ENCODE results near the gene POLR2A.

The POLR2A gene

DNA sequence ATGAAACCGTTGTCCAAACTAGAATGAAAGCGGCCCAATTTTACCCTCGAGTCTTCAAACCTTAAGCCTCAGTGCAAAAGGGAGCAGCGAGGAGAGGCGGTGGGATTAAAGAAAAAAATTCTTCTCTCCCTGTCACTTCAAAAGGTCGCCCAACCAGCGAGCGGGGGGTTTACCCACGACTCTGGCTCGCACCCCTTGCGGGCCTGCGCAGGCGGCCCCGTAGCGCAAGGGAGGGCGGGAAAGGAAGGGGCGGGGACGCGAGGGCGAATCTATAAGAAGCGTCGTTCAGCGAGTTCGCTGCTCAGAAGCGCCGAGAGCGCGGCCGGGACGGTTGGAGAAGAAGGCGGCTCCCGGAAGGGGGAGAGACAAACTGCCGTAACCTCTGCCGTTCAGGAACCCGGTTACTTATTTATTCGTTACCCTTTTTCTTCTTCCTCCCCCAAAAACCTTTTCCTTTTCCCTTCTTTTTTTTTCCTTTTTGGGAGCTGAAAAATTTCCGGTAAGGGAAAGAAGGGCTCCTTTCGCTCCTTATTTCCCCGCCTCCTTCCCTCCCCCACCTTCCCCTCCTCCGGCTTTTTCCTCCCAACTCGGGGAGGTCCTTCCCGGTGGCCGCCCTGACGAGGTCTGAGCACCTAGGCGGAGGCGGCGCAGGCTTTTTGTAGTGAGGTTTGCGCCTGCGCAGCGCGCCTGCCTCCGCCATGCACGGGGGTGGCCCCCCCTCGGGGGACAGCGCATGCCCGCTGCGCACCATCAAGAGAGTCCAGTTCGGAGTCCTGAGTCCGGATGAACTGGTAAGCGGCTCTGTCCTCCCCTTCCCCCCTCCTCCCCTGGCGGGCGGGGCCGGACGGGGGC is at the start of gene POLR2A:
Gene POLR2A, plus strand, starts transcription at position 300 of the 852 bp plus-strand sequence.
- peak; percentile 70 to 100 (median 98) for DNase-seq

DNA sequence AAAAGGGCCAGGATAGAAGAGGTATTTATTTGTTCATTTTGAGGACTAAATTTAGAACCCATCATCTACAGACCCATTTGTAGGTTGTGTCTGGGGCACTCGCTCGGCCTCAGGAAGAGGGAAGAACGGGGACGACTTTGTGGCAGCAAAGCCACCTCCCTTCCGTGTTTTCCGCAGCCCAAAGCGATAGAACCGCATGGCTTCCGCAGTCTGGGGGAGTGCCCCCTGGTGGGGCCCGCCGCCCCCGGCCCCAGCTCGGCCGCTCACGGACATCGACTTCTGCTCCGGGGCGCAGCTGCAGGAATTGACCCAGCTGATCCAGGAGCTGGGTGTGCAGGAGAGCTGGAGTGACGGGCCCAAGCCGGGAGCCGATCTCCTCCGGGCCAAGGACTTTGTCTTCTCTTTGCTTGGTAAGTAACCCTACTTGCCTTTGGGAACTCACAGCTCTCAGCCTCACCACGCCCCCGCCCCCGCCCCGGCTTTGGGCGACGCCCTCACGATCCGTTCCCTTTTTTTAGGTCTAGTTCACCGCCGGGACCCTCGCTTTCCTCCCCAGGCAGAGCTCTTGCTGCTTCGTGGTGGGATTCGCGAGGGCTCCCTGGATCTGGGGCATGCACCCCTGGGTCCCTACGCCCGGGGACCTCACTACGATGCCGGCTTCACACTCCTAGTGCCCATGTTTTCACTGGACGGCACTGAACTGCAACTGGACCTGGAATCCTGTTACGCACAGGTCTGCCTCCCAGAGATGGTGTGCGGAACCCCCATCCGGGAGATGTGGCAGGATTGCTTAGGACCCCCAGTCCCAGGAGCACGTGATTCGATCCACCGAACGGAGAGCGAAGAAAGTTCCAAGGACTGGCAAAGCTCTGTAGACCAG is 48.2 kb upstream of the POLR2A start:
- peak in 2 of 56 donors; percentile 24 to 25 for DNase-seq

DNA sequence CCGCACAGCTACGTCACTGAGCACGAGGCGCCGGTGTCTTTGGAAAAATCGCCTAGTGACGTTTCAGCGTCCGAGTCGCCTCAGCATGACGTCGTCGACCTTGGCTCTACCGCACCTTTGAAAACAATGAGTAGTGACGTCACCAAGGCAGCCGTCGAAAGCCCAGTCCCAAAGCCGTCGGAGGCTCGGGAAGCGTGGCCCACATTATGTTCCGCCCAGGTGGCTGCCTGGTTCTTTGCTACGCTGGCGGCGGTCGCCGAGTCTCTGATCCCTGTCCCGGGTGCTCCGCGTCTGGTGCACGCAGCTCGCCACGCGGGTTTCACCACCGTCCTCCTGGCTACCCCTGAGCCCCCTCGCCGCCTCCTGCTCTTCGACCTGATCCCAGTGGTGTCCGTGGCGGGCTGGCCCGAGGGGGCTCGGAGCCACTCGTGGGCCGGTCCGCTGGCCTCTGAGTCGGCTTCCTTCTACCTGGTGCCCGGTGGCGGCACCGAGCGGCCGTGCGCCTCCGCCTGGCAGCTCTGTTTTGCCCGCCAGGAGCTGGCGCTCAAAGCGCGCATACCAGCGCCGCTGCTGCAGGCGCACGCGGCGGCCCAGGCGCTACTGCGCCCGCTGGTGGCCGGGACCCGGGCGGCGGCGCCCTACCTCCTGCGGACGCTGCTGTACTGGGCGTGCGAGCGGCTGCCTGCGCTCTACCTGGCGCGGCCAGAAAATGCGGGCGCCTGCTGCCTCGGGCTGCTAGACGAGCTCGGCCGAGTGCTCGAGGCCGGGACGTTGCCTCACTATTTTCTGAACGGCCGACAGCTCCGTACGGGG is 47.4 kb upstream of the POLR2A start:
- peak in 47 of 56 donors; percentile 26 to 83 (median 51) for DNase-seq

DNA sequence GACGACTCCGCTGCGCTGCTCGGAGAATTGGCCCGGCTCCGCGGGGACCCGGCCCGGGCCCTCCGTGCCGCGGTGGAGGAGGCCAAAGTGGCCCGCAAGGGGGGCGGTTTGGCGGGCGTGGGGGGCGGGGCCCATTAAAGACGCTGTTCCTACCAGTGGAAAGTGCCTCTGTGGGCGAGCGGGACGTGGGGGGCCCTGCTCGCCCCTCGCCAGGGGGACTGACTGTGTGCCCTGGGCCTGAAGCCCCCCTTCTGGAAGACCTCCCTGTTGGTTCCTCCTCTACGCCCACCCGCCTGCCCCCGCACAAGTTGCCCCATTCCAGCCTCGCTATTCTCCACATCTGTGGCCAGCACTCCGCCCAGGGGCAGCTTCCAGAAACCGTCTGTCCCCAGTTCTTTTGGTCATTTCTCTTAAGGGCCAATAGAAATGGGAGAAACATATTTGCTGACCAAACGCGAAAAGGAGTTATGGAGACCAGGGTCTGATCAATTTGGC is 46.8 kb upstream of the POLR2A start:
- no peak for DNase-seq

DNA sequence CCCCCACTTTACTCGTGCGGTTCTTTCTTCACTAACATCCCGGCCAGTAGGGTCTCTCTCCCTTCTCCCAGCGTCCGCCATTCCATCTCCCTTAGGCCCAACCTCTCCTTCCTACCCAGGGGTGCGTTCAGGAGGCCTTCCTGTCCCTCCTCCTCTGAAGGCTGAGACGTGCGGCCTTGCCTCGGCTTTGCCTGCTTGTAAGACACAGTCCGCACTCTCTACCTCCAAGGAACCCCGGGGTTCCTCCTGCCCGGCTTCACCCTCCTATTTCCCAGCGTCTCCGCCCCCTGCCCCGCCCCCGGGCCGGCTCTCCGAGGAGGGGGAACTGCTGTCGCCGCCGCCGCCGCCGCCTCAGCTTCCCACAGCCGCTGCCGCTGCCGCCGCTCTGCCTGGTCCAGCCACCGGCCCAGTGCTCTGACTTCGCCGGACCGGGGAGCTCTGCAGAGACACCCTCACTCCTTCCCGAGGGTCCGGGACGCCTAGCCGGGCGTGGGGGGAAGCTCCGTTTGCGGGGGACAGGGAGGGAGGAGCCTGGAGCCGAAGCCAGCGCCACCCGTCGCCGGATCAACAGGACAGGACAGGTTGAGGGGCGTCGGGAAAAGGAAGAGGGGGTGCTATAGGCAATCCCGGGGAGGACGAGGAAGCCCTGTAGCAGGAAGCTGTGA is 46.1 kb upstream of the POLR2A start:
- peak in 40 of 56 donors; percentile 14 to 72 (median 39) for DNase-seq

DNA sequence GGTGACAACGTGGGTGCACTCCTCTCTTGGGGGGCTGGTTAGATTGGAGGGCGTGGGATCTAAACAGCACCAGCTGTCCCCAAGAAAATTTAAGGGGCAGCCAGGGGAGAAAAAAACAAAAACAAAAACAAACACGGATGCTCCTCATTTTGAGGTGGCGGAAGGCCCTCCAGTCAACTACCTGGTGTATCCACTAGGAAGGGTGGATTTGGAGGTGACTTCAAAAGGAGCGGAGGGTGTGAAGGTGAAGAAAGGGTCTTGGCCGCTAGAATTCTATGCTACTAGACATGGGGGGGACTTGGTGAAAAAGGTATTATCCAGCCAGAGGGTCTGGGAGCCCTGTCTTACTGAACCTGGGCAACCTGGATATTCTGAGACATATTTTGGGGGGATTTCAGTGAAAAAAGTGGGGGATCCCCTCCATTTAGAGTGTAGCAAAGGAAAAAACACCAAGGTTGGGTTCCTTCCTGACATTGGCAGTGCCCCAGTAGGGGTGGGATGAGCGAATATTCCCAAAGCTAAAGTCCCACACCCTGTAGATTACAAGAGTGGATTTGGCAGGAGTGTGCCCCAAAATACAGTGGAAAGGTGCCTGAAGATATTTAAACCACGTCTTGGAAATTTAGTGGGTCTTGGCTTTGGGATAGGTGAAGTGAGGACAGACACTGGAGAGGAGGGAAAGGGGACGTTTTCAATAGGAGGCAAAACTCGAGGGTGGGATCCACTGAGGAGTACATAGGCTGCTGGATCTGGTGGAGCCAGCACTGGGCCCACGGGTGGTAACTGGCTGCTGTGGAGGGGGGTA is 45.3 kb upstream of the POLR2A start:
- no peak for DNase-seq

DNA sequence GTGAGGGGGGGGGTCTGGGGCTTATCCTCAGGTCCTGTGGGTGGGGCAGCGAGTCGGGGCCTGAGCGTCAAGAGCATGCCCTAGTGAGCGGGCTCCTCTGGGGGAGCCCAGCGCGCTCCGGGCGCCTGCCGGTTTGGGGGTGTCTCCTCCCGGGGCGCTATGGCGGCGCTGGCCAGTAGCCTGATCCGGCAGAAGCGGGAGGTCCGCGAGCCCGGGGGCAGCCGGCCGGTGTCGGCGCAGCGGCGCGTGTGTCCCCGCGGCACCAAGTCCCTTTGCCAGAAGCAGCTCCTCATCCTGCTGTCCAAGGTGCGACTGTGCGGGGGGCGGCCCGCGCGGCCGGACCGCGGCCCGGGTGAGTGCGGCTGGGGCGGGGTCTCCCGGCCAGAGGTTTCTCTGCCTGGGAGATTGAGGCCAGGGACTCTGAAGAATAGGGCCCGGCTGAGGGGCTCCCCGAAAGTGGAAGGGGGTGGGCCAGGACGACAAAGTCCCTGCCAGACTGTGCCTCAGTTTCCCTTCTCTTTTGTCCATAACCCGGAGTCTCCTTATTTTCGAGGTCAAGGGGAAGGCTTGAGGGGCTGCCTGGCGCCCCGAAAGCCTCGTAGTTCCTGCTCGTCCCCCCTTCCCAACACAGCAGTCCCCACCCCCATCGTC is 44.6 kb upstream of the POLR2A start, which contains the start of gene FGF11:
Gene FGF11, plus strand, starts transcription at position 51 of the 651 bp plus-strand sequence. Its CDS starts 109 bp downstream, at position 160.
- no peak for DNase-seq

DNA sequence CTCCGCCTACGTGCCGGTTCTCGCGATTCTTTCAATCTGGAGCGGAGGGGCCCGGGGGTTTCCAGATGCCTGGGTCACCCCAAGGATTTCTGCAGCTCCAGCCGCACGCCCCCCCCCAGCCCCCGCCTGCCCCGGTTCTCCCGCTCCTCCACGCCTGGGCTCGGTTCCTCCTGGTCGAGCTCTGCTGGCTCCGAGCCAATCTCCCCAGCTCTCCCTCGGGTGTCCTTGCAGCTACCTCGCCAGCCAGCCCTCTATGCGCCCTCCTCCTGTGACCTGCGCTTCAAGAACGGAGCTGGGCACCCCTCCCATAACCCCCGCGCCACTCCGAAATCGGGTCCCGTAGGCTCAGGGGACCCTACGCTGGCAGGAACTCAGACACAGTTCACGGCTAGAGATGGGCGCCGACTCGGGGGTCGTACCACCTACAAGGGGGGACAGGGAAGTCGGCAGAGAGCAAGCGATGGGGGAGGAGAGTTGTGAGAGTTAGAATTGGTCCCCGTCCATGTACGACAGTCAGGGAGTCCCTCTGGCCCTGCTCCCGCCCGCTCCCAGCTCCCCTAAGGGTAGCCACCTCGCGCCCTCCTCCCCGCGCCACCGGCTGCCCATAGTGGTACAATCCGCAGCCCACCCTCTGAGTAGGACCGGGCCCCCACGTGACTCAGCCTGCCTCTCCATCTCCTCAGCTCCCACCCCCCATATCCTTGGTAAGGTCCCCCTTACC is 43.9 kb upstream of the POLR2A start:
- peak in 19 of 56 donors; percentile 5 to 65 (median 31) for DNase-seq

DNA sequence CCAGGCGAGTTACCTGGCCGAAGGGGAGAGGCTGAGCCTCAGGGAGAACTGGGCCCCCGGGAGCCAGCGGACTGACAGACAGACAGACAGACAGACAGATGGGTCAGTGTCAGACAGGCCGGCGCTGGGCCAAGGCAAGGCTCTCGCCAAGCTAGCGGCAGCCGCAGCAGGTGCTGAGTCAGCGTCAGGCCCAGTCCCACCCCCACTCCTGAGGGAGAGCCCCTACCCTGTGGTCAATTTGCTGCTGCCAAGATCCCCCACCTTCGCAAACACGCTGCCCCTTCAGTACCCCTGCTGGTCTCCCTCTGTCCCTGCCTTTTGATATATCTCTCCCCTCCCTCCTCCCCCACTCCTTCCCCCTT is 43.4 kb upstream of the POLR2A start:
- DNase-seq = peak in 16 of 56 donors; percentile 6 to 62 (median 30)

DNA sequence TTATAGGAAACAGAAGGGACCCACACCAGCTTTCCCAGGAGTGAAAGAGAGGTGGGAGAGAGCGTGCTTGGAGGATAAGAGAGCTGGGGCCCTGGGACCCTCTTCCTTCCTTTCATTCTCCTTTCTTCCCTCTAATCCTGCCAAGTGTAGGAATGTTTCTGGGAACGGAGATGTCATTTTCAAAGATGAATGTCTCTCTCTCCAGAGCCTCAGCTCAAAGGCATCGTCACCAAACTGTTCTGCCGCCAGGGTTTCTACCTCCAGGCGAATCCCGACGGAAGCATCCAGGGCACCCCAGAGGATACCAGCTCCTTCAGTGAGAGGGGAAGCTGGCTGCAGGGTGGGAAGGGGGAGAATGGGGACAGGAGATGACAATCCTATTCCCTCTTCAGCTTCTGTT is 42.9 kb upstream of the POLR2A start:
- DNase-seq = no peak

DNA sequence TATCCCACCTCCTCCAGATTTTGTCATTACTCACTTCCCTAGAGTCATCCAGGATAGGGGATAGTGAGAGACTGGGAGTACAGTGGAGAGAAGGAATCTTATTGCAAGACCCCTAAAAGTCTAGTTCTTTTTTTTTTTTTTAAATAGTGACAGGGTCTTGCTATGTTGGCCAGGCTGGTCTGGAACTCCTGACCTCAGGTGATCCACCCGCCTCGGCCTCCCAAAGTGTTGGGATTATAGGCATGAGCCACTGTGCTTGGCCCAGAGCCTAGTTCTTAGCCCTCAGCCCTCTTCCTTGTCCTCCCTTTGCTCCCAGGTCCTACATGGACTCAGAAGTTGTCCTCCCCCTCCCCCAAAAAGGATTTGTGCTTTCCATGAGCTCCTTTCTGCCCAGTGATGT is 42.0 kb upstream of the POLR2A start:
- DNase-seq = no peak

DNA sequence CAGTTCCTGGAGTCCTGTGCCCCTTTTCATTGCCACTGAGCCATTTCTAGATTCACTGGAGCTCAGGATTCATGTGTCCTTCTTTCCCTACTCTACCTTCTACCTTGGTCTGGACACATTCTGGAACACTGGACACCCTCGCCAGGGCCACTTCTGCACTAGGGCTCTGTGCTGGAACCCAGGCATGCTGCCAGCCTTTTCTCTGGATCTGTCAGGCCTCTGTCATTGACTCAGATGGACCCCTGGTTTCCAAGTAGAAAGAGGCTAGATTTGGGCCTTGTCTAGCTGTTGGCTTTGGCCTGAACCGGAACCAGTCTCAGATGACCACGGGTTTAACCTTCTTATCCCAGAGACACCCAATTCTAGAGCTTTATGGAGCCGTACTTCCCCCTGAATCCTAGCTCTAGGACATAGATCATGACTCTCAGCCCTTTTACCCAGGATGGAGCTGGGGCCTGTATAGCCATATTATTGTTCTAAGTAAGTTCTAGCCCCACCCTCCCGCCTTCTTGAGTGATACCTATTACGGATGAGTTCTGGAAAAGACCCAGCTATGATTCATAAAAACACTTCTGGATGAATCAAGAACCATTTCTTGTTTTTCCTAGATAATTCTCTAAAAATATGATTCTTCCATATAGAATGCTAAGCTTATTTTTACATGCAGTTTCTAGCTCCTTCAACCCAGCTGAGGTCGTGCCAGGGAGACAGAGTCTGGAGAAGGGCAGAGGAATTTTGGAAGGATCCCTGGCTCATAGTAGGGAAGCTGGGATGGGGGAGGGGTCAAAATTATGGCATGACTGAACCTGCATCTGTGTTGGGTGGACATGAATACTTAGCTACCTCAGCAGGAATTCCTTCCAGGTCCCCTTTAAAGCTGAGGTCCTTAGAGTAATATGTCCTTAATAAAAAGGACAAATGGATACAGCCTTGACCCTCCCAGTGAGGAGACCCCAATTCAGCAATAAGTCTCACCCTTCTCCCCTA is 40.4 kb upstream of the POLR2A start:
- DNase-seq = no peak

DNA sequence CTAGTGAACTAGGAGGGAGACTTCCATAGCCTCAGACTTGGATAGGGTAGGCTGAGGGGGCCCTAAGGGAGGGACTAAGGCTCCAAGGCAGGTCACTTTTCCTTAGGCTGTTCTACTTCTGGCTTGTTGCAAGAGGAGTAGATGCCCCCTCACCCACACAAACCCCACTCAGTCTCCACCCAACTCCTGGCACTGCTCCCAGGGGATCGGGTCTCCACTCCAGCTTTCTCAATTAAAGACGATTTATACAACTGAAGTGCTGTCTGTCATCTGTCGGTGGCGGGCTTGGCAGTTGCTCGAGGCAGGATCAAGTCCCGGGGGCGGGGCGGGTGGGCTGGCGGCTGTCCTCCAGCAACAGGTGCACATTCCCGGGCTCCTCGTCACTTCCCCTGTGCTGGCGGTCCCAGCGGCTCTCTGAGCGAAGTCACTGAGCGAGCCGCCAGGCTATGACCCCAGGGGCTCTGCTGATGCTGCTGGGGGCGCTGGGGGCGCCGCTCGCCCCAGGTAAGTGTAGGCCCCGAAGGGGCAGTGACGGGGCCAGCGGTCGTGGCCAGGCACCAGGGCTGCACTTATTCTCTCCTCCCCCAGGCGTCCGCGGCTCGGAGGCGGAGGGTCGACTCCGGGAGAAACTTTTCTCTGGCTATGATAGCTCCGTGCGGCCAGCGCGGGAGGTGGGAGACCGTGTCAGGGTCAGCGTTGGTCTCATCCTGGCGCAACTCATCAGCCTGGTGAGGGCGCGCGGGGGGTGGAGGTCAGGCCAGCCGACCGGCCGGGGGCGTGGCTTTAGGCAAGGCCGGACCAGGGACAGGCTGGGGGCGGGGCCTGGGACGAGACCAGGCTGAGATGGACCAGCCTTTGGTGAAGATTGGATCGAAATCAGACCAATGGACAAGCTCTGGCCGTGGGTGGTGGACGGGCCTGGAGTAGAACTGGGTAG is 39.2 kb upstream of the POLR2A start, which contains the start of gene CHRNB1:
Gene CHRNB1, plus strand, starts transcription at position 380 of the 937 bp plus-strand sequence. Its CDS starts 67 bp downstream, at position 447.
- peak in 46 of 56 donors; percentile 23 to 85 (median 55) for DNase-seq

DNA sequence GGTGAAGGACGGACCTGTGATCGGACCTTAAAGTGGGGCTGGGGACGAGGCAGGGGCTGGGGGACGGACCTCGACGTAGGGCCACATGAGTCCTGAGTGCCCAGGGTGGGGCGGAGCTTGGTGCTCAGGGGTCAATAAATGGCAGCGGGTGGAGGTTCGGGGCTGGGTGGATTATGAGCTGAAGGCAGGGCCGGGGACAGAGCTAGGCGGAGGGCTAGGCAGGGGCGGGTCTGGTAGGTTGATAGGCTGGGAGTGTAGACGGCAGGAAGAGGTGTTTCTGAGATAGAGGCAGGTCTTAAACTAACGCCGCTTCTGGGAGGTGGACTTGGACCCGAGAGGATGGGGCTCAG is 38.6 kb upstream of the POLR2A start:
- DNase-seq = no peak

DNA sequence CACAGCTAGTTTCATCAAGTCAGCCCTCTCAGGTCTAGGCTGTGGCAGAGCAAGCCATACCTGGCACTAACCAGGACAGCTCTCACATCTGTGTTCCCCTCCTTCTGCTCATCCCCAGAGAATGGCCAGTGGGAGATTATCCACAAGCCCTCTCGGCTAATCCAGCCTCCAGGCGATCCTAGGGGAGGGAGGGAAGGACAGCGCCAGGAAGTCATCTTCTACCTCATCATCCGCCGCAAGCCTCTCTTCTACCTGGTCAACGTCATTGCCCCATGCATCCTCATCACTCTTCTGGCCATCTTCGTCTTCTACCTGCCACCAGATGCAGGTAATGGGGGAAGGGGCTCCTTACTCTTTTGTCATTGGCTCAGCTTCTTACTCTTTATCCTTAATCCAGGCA is 35.7 kb upstream of the POLR2A start:
- DNase-seq = no peak
